Stimulated activated CD4-positive, alpha-beta T cell treated with anti-CD3 and anti-CD28 coated beads, Interleukin-12 subunit alpha, Interleukin-12 subunit beta, amount 100 ng/mL, for 24 hours (primary cell): ENCODE data around the gene TMEM59L.

ENCODE experiments used
- DNase-seq, 2 experiments: peaks; one replicate each; pipeline ENCODE4 v3.0.0-alpha.2; 2020; ENCODE audit warnings: low read depth in 2 of 2

Gene TMEM59L

GRCh38 chr19:18657590-18658365 lies 45.1 kb downstream of the TMEM59L start:
- no peak for DNase-seq

GRCh38 chr19:18658366-18658855 lies 45.7 kb downstream of the TMEM59L start:
- DNase-seq = no peak

- DNase-seq = no peak
Measured at GRCh38 chr19:18659281-18660050, 46.8 kb downstream of the TMEM59L start.

GRCh38 chr19:18660051-18660910 lies 47.6 kb downstream of the TMEM59L start:
- no peak for DNase-seq

- DNase-seq = no peak
Measured at GRCh38 chr19:18660939-18661670, 48.4 kb downstream of the TMEM59L start.

- no peak for DNase-seq
Measured at GRCh38 chr19:18662972-18663732, 50.5 kb downstream of the TMEM59L start.

GRCh38 chr19:18663940-18664530 lies 51.4 kb downstream of the TMEM59L start:
- DNase-seq = no peak

GRCh38 chr19:18665771-18666202 lies 53.1 kb downstream of the TMEM59L start:
- DNase-seq = no peak

GRCh38 chr19:18666317-18666716 lies 53.6 kb downstream of the TMEM59L start:
- DNase-seq = no peak

GRCh38 chr19:18666784-18667183 lies 54.1 kb downstream of the TMEM59L start:
- no peak for DNase-seq

GRCh38 chr19:18667531-18668251 lies 55.0 kb downstream of the TMEM59L start:
- DNase-seq = no peak

- no peak for DNase-seq
Measured at GRCh38 chr19:18668252-18668631, 55.6 kb downstream of the TMEM59L start.

GRCh38 chr19:18668744-18669523 lies 56.3 kb downstream of the TMEM59L start:
- DNase-seq = no peak

- no peak for DNase-seq
Measured at GRCh38 chr19:18669524-18669817, 56.8 kb downstream of the TMEM59L start.

GRCh38 chr19:18669883-18670282 lies 57.2 kb downstream of the TMEM59L start:
- no peak for DNase-seq

- no peak for DNase-seq
Measured at GRCh38 chr19:18670312-18670711, 57.6 kb downstream of the TMEM59L start.
